Activated CD8-positive, alpha-beta T cell treated with anti-CD3 and anti-CD28 coated beads for 36 hours (primary cell): Measurements from ENCODE around the gene SLIT1. TPM values are rescaled to one million over a fixed set of nuclear protein-coding genes. Genes with fewer than 3 reads are reported as not detected.

Experiments
- ATAC-seq: fragments of 200-7000 bp; cut with Tn5 transposase; one replicate; pipeline ENCODE4 v1.10.0; 2021; ENCODE audit warnings: mild to moderate bottlenecking, moderate library complexity
- CTCF ChIA-PET: fragments of 350-600 bp; sonication (Branson Sonifier 250); formaldehyde crosslinking; loops from one replicate; lab custom pipeline; 2021; ENCODE audit warnings: antibody characterized with exemption; lab: Charles Lee
- POLR2A ChIA-PET: fragments of 350-600 bp; sonication (Branson Sonifier 250); formaldehyde crosslinking; loops from one replicate; lab custom pipeline; 2021; ENCODE audit warnings: antibody characterized with exemption; lab: Charles Lee
- DNase-seq: peaks from one replicate; pipeline ENCODE4 v3.0.0-alpha.2; 2020
- H3K27ac Mint-ChIP-seq: one replicate; pipeline ENCODE4 v1.8.0; 2021; ENCODE audit warnings: mild to moderate bottlenecking, mixed read lengths
- H3K27me3 Mint-ChIP-seq: one replicate; pipeline ENCODE4 v1.8.0; 2021; ENCODE audit warnings: mixed read lengths
- H3K36me3 Mint-ChIP-seq: one replicate; pipeline ENCODE4 v1.8.0; 2021; ENCODE audit warnings: low read depth, mixed read lengths
- H3K4me1 Mint-ChIP-seq: one replicate; pipeline ENCODE4 v1.8.0; 2021; ENCODE audit warnings: low read depth, mixed read lengths
- H3K4me3 Mint-ChIP-seq: one replicate; pipeline ENCODE4 v1.8.0; 2021; ENCODE audit warnings: mild to moderate bottlenecking, moderate library complexity, mixed read lengths
- H3K9me3 Mint-ChIP-seq: one replicate; pipeline ENCODE4 v1.8.0; 2021; ENCODE audit warnings: mixed read lengths
- intact Hi-C: fragments of 100-400 bp; cut with micrococcal nuclease; formaldehyde crosslinking; loops from one replicate; pipeline ENCODE4 v1.10.0; 2022
- total RNA-seq, 2 experiments: library from RNA; stranded (reverse); gene quantifications; one replicate each; pipeline ENCODE4 v1.2.3, GENCODE V29; 2021
- TF ChIP-seq, protein P1 (sequence below): fragments of 200-600 bp; IDR thresholded peaks from one replicate; pipeline ENCODE4 v1.8.0; 2022; ENCODE audit warnings: antibody characterized with exemption, mild to moderate bottlenecking

SLIT1 gene
- total RNA-seq, 2 experiments from 2014 or later = 0.34 to 1.2 TPM

DNA sequence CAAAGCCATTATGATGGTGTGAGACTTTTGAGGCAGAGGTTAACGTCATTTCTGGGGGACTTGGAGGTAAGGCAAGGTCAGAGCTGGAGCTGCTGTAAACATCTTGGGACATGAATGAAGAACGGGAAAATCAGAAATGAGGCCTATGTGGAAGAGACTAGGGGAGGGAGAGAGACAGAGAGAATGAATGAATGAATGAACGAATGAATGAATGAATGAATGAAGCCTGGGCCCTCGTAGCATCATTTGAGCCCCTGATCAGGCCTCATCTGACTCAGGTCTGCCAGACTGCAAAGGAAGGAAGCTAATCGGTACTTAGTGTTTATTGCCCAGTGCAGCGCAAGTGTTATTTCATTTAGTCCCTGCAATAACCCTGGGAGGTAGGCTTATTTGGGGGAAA is 79.6 kb downstream of the SLIT1 start:
- ATAC-seq = no peak

DNA sequence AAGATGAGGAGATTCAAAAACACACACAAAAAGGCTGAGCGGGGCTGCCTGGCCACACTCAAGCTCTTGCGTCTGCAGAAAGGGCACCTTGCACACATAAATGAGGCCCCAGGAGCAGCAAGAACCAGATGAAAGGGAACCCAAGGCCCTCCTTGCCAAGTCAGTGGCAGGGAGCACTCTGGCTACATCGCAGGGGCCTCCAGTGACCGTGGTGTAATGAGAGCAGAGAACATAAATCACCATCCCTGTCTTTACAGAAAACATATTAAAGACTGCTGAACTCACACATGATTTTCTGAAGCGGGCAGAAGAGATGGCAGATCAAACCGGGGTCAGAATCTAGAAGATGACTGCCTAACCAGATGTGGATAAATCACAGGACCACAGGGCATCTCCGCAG is 80.5 kb downstream of the SLIT1 start:
- no peak for DNase-seq
- peaks cover 2% of the 10 kb centered on the region for H3K4me1 Mint-ChIP-seq
- POLR2A ChIA-PET = no interaction called here
- CTCF ChIA-PET = no interaction called here
- peaks cover 7% of the 10 kb centered on the region for H3K27me3 Mint-ChIP-seq
- intact Hi-C loops = no loop called here
- H3K9me3 Mint-ChIP-seq = no peaks in the 10 kb centered on the region
- no peaks in the 10 kb centered on the region for H3K36me3 Mint-ChIP-seq
- H3K27ac Mint-ChIP-seq = no peak overlapping the region
- TF ChIP-seq, protein P1, sequence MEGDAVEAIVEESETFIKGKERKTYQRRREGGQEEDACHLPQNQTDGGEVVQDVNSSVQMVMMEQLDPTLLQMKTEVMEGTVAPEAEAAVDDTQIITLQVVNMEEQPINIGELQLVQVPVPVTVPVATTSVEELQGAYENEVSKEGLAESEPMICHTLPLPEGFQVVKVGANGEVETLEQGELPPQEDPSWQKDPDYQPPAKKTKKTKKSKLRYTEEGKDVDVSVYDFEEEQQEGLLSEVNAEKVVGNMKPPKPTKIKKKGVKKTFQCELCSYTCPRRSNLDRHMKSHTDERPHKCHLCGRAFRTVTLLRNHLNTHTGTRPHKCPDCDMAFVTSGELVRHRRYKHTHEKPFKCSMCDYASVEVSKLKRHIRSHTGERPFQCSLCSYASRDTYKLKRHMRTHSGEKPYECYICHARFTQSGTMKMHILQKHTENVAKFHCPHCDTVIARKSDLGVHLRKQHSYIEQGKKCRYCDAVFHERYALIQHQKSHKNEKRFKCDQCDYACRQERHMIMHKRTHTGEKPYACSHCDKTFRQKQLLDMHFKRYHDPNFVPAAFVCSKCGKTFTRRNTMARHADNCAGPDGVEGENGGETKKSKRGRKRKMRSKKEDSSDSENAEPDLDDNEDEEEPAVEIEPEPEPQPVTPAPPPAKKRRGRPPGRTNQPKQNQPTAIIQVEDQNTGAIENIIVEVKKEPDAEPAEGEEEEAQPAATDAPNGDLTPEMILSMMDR = no peak
- H3K4me3 Mint-ChIP-seq = no peak overlapping the region
- ATAC-seq = no peak

More for the DNA sequence above, 79.6 kb downstream of the SLIT1 start:
- ChIA-PET CTCF (interaction anchor here (1.6 to 2.0 kb wide), 3 partner anchors 25 to 69 kb away, joined by 5 to 11 read pairs (median 5); no protein-coding TSS in a partner anchor), POLR2A (no interaction called here)
- intact Hi-C loops = no loop called here
- Mint-ChIP-seq H3K36me3 (no peaks in the 10 kb centered on the region), H3K4me1 (peaks cover 2% of the 10 kb centered on the region), H3K27ac (no peak overlapping the region), H3K9me3 (no peaks in the 10 kb centered on the region), H3K27me3 (peaks cover 7% of the 10 kb centered on the region), H3K4me3 (no peak overlapping the region)
- no peak for DNase-seq
- TF ChIP-seq, protein P1 = no peak

- ChIA-PET CTCF (interaction anchor here (1.2 to 2.3 kb wide), 2 partner anchors 13 to 31 kb away, joined by 3 to 6 read pairs; no protein-coding TSS in a partner anchor), POLR2A (interaction anchor here (1.2 kb wide), 1 partner anchor 12 kb away, joined by 3 read pairs; no protein-coding TSS in a partner anchor)
- intact Hi-C loops = no loop called here
- no peak for ATAC-seq
- H3K4me1 Mint-ChIP-seq = peaks cover 2% of the 10 kb centered on the region
- TF ChIP-seq, protein P1 = no peak
- no peaks in the 10 kb centered on the region for H3K36me3 Mint-ChIP-seq
- H3K27ac Mint-ChIP-seq = no peak overlapping the region
- no peaks in the 10 kb centered on the region for H3K9me3 Mint-ChIP-seq
- no peak overlapping the region for H3K4me3 Mint-ChIP-seq
- H3K27me3 Mint-ChIP-seq = peaks cover 3% of the 10 kb centered on the region
- no peak for DNase-seq
These were observed 82.3 kb downstream of the SLIT1 start for GRCh38 chr10:97103316-97104080.

GRCh38 chr10:97102441-97102840 is 83.3 kb downstream of the SLIT1 start:
- POLR2A ChIA-PET = no interaction called here

More at GRCh38 chr10:97102441-97102840, 83.3 kb downstream of the SLIT1 start:
- CTCF ChIA-PET = interaction anchor here (0.9 to 2.3 kb wide), 3 partner anchors 15 to 65 kb away, joined by 3 to 6 read pairs (median 4); no protein-coding TSS in a partner anchor
- no peaks in the 10 kb centered on the region for H3K9me3 Mint-ChIP-seq
- DNase-seq = no peak
- no peaks in the 10 kb centered on the region for H3K36me3 Mint-ChIP-seq
- H3K4me1 Mint-ChIP-seq = peaks cover 4% of the 10 kb centered on the region
- no peak overlapping the region for H3K27ac Mint-ChIP-seq
- no peak for ATAC-seq
- peaks cover 10% of the 10 kb centered on the region for H3K27me3 Mint-ChIP-seq
- intact Hi-C loops = no loop called here
- TF ChIP-seq, protein P1 = no peak
- H3K4me3 Mint-ChIP-seq = no peak overlapping the region
